GM12891 (cell line): Measurements from ENCODE around the gene PDZRN4.

Experiments used
- POLR2A ChIP-seq: IDR thresholded peaks from 2 replicates; pipeline ENCODE4 v1.6.1; 2011; ENCODE audit warnings: low read depth, low read length, control low read depth
- POLR2AphosphoS5 ChIP-seq: IDR thresholded peaks from 2 replicates; pipeline ENCODE4 v1.6.1; 2011; ENCODE audit warnings: low read depth, low read length, control low read depth
- TAF1 ChIP-seq: IDR thresholded peaks from 2 replicates; pipeline ENCODE4 v1.6.1; 2011; ENCODE audit warnings: low read depth, low read length, control low read depth

- TF ChIP-seq POLR2A (no peak), TAF1 (no peak), POLR2AphosphoS5 (no peak)
Measured at GRCh38 chr12:41512497-41512896, 324.4 kb downstream of the PDZRN4 start.
